Calu3 (cell line): ENCODE measurements around the gene AHSP. TPM values are rescaled to one million over a fixed set of nuclear protein-coding genes. Genes with fewer than 3 reads are reported as not detected.

Source experiments
- Bru-seq: library from RNA; stranded (reverse); fragments of 400-500 nt; gene quantifications from one replicate; lab custom pipeline; 2021; lab: Mats Ljungman, UMichigan
- BruChase-seq, 2 experiments: library from RNA; stranded (reverse); fragments of 400-500 nt; gene quantifications; one replicate each; lab custom pipeline; 2021; lab: Mats Ljungman, UMichigan
- BruUV-seq: library from RNA; stranded (reverse); fragments of 400-500 nt; replicated peaks from 2 replicates; lab custom pipeline; 2021; lab: Mats Ljungman, UMichigan
- CTCF ChIA-PET: fragments of 300-600 bp; sonication (Branson Sonifier 250); formaldehyde crosslinking; loops from one replicate; lab custom pipeline; 2022; ENCODE audit warnings: antibody characterized with exemption; lab: Charles Lee
- DNase-seq: peaks from one replicate; pipeline ENCODE4 v3.0.0; 2022
- H3K27ac Mint-ChIP-seq: one replicate; pipeline ENCODE4 v1.8.0; 2022; ENCODE audit warnings: mixed read lengths; ENCODE audit not compliant: unreplicated experiment
- H3K27me3 Mint-ChIP-seq: one replicate; pipeline ENCODE4 v1.8.0; 2022; ENCODE audit warnings: mixed read lengths; ENCODE audit not compliant: unreplicated experiment
- H3K36me3 Mint-ChIP-seq: one replicate; pipeline ENCODE4 v1.8.0; 2022; ENCODE audit warnings: mild to moderate bottlenecking, moderate library complexity, mixed read lengths; ENCODE audit not compliant: insufficient read depth, unreplicated experiment
- H3K4me1 Mint-ChIP-seq: one replicate; pipeline ENCODE4 v1.8.0; 2022; ENCODE audit warnings: mild to moderate bottlenecking, low read depth, mixed read lengths; ENCODE audit not compliant: unreplicated experiment
- H3K4me3 Mint-ChIP-seq: one replicate; pipeline ENCODE4 v1.8.0; 2022; ENCODE audit warnings: mild to moderate bottlenecking, low read depth, moderate library complexity, mixed read lengths; ENCODE audit not compliant: unreplicated experiment
- H3K9me3 Mint-ChIP-seq: one replicate; pipeline ENCODE4 v1.8.0; 2022; ENCODE audit warnings: low read depth, mixed read lengths; ENCODE audit not compliant: unreplicated experiment
- intact Hi-C: fragments of 100-400 bp; cut with micrococcal nuclease; formaldehyde crosslinking; loops from one replicate; pipeline ENCODE4 v1.10.0; 2022; ENCODE audit not compliant: unreplicated experiment
- long read RNA-seq: library from polyadenylated mRNA; stranded (forward); transcript quantifications from one replicate; pipeline ENCODE4 v2.0.0, GENCODE V29; 2022
- total RNA-seq: library from RNA; stranded (reverse); gene quantifications from 2 replicates; pipeline ENCODE4 v1.2.3, GENCODE V29; 2022
- TF ChIP-seq, protein P1 (sequence below): fragments of 200-600 bp; IDR thresholded peaks from one replicate; pipeline ENCODE4 v1.8.0; 2022; ENCODE audit warnings: antibody characterized with exemption; ENCODE audit not compliant: unreplicated experiment

AHSP gene, protein sequence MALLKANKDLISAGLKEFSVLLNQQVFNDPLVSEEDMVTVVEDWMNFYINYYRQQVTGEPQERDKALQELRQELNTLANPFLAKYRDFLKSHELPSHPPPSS
- not detected in 2 replicates for total RNA-seq
- Bru-seq, nascent RNA: not detected
- percentile 23 among the genes with signal in this experiment for BruChase-seq, experiment 1, labeled RNA remaining after a 6-hour chase
- not detected for BruChase-seq, experiment 2, labeled RNA remaining after a 2-hour chase
- long read RNA-seq: 0 reads

GRCh38 chr16:31527734-31528274 lies at the start of gene AHSP:
AHSP (plus strand) TSS chr16:31527900; CDS start chr16:31528140, 240 bp downstream.
- Mint-ChIP-seq H3K9me3 (no peaks in the 10 kb centered on the region), H3K4me1 (no peaks in the 10 kb centered on the region), H3K27ac (no peak within 1 kb of the TSS), H3K36me3 (no peaks in the 10 kb centered on the region), H3K27me3 (peaks cover 20% of the 10 kb centered on the region), H3K4me3 (no peak within 1 kb of the TSS)
- intact Hi-C loops: no loop called here
- BruUV-seq: no TSS peak
- no peak for DNase-seq
- TF ChIP-seq, protein P1, sequence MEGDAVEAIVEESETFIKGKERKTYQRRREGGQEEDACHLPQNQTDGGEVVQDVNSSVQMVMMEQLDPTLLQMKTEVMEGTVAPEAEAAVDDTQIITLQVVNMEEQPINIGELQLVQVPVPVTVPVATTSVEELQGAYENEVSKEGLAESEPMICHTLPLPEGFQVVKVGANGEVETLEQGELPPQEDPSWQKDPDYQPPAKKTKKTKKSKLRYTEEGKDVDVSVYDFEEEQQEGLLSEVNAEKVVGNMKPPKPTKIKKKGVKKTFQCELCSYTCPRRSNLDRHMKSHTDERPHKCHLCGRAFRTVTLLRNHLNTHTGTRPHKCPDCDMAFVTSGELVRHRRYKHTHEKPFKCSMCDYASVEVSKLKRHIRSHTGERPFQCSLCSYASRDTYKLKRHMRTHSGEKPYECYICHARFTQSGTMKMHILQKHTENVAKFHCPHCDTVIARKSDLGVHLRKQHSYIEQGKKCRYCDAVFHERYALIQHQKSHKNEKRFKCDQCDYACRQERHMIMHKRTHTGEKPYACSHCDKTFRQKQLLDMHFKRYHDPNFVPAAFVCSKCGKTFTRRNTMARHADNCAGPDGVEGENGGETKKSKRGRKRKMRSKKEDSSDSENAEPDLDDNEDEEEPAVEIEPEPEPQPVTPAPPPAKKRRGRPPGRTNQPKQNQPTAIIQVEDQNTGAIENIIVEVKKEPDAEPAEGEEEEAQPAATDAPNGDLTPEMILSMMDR: no peak
- CTCF ChIA-PET: no interaction called here

GRCh38 chr16:31478956-31479355 lies 48.7 kb upstream of the AHSP start:
- TF ChIP-seq, protein P1: no peak
- intact Hi-C loops: loop anchor here (1.0 kb wide), 1 partner anchor 17 kb away; no protein-coding TSS in a partner anchor
- DNase-seq: no peak
- Mint-ChIP-seq H3K36me3 (peaks cover 26% of the 10 kb centered on the region), H3K27ac (no peak overlapping the region), H3K9me3 (no peaks in the 10 kb centered on the region), H3K4me3 (no peak overlapping the region), H3K27me3 (no peaks in the 10 kb centered on the region), H3K4me1 (peaks cover 20% of the 10 kb centered on the region)
- no TSS peak for BruUV-seq
- CTCF ChIA-PET: interaction anchor here (2.9 kb wide), 1 partner anchor 20 kb away, joined by 24 read pairs; the partner anchor contains the start of gene ARMC5

DNA sequence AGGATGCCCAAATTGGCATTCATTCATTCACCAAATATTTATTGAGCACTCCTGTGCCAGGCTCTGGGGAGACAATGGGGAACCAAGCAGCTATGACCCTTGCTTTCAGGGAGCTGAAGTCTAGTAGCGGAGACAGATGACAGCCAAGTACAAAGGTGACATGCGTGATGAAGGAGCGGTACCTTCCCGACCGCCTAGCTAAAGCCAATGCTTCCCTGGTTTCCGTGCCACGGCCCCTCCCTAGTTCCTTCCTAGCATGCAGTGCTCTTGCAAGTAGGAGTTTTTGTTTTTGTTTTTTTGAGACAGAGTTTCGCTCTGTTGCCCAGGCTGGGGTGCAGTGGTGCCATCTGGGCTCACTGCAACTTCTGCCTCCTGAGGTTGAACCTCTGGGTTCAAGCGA lies 47.9 kb upstream of the AHSP start:
- peaks cover 34% of the 10 kb centered on the region for H3K36me3 Mint-ChIP-seq
- H3K27ac Mint-ChIP-seq: no peak overlapping the region
- TF ChIP-seq, protein P1: no peak
- H3K4me3 Mint-ChIP-seq: no peak overlapping the region
- peaks cover 28% of the 10 kb centered on the region for H3K4me1 Mint-ChIP-seq
- CTCF ChIA-PET: no interaction called here
- DNase-seq: no peak
- no peaks in the 10 kb centered on the region for H3K9me3 Mint-ChIP-seq
- no TSS peak for BruUV-seq
- intact Hi-C loops: loop anchor here (1.0 kb wide), 1 partner anchor 17 kb away; no protein-coding TSS in a partner anchor
- H3K27me3 Mint-ChIP-seq: no peaks in the 10 kb centered on the region

DNA sequence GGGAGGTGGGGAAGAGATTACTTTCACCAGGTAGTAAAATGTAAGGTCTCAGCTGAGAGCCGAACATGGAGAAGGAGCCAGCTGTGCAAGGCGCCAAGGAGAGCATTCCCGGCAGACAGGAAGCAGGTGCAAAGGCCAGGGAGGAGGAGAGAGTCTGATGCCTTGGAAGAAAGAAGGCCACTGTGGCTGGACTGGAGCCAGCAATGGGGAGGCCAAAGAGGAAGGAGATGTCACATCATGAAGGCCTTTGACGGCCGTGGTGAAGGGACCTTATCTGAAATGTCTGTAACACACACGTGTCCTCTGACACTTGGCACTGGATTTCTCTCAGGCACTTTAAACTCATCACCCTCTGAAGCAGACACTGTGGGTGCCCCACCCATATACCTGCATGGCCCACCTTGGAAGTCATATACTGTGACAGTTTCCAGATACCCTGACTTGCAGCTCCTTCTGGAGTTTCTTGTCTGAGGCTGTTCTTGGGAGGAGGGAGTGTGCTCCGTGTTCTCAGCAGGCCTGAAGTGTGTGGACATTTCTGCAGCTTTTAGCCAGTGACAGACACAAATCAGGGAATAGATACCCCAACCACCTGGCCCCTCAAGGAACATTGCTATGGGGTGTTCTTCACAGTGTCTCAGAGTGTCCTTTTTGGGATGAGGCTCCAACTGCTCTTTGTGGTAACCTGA lies 46.7 kb upstream of the AHSP start:
- H3K27me3 Mint-ChIP-seq: no peaks in the 10 kb centered on the region
- H3K36me3 Mint-ChIP-seq: peaks cover 35% of the 10 kb centered on the region
- H3K27ac Mint-ChIP-seq: no peak overlapping the region
- BruUV-seq: no TSS peak
- TF ChIP-seq, protein P1: no peak
- intact Hi-C loops: no loop called here
- H3K4me3 Mint-ChIP-seq: no peak overlapping the region
- DNase-seq: no peak
- no peaks in the 10 kb centered on the region for H3K9me3 Mint-ChIP-seq
- peaks cover 35% of the 10 kb centered on the region for H3K4me1 Mint-ChIP-seq
- CTCF ChIA-PET: no interaction called here
